Neutrophil (primary cell): ENCODE results near the gene ADSS2.

Source experiments
- H3K27ac ChIP-seq: fragments of 200-600 bp; sonication (generic); 2 replicates; pipeline ENCODE4 v1.5.1; 2016; ENCODE audit warnings: mild to moderate bottlenecking, moderate library complexity
- H3K27me3 ChIP-seq: fragments of 200-600 bp; sonication (generic); 2 replicates; pipeline ENCODE4 v1.6.0; 2016; ENCODE audit warnings: mild to moderate bottlenecking
- H3K36me3 ChIP-seq: fragments of 200-600 bp; sonication (generic); 2 replicates; pipeline ENCODE4 v1.5.1; 2017
- H3K4me1 ChIP-seq, 2 experiments: fragments of 200-600 bp in 1 of 2; sonication (generic) in 1 of 2; 1 replicate in 1 of 2; 2 replicates in 1 of 2; pipeline versions ENCODE4 v1.5.1 to v1.6.1; 2013 to 2016; ENCODE audit warnings: low read depth in 1 of 2, low read length in 1 of 2, mild to moderate bottlenecking in 1 of 2, moderate library complexity in 1 of 2; ENCODE audit not compliant: control insufficient read depth in 1 of 2, insufficient read depth in 1 of 2
- H3K4me3 ChIP-seq, 2 experiments: fragments of 200-600 bp in 1 of 2; sonication (generic) in 1 of 2; 1 replicate in 1 of 2; 2 replicates in 1 of 2; pipeline ENCODE4 v1.5.1; 2013 to 2016; ENCODE audit warnings: low read depth in 1 of 2, low read length in 1 of 2, mild to moderate bottlenecking in 1 of 2, moderate library complexity in 1 of 2
- H3K9me3 ChIP-seq: fragments of 200-600 bp; sonication (generic); 2 replicates; pipeline ENCODE4 v1.5.1; 2016
- CTCF ChIP-seq: fragments of 200-600 bp; sonication (generic); IDR thresholded peaks from 2 replicates; pipeline ENCODE4 v1.5.1; 2016; ENCODE audit warnings: antibody characterized with exemption

ADSS2 gene

GRCh38 chr1:244442850-244443249 is 8.9 kb downstream of the ADSS2 start:
- Histone ChIP-seq H3K27ac (peak overlapping the region; percentile 8), H3K27me3 (no peaks in the 10 kb centered on the region), H3K4me1 (peaks cover 39 to 56% of the 10 kb centered on the region in 2 experiments), H3K9me3 (no peaks in the 10 kb centered on the region), H3K36me3 (no peaks in the 10 kb centered on the region), H3K4me3 (no peak overlapping the region)
- no peak for TF ChIP-seq CTCF

GRCh38 chr1:244439391-244440032 is 12.2 kb downstream of the ADSS2 start:
- H3K27ac ChIP-seq = peak overlapping the region; percentile 65

GRCh38 chr1:244437086-244437468 is 14.6 kb downstream of the ADSS2 start:
- no peak for TF ChIP-seq CTCF
- Histone ChIP-seq H3K9me3 (no peaks in the 10 kb centered on the region), H3K27ac (no peak overlapping the region), H3K27me3 (no peaks in the 10 kb centered on the region), H3K4me3 (no peak overlapping the region), H3K36me3 (peaks cover 28% of the 10 kb centered on the region), H3K4me1 (peaks cover 7 to 19% of the 10 kb centered on the region in 2 experiments)

More at GRCh38 chr1:244439391-244440032, 12.2 kb downstream of the ADSS2 start:
- H3K4me3 ChIP-seq = no peak overlapping the region
- H3K4me1 ChIP-seq = peaks cover 7 to 24% of the 10 kb centered on the region in 2 experiments
- H3K27me3 ChIP-seq = no peaks in the 10 kb centered on the region
- H3K36me3 ChIP-seq = peaks cover 18% of the 10 kb centered on the region
- no peaks in the 10 kb centered on the region for H3K9me3 ChIP-seq
- no peak for TF ChIP-seq CTCF

GRCh38 chr1:244436336-244437085 is 15.2 kb downstream of the ADSS2 start:
- H3K27me3 ChIP-seq = no peaks in the 10 kb centered on the region
- no peaks in the 10 kb centered on the region for H3K9me3 ChIP-seq
- peaks cover 7 to 18% of the 10 kb centered on the region in 2 experiments for H3K4me1 ChIP-seq
- H3K4me3 ChIP-seq = no peak overlapping the region
- peaks cover 33% of the 10 kb centered on the region for H3K36me3 ChIP-seq
- TF ChIP-seq CTCF = no peak
- H3K27ac ChIP-seq = peak overlapping the region; percentile 58

GRCh38 chr1:244435562-244436205 is 16.0 kb downstream of the ADSS2 start:
- Histone ChIP-seq H3K9me3 (no peaks in the 10 kb centered on the region), H3K27ac (peak overlapping the region; percentile 58), H3K36me3 (peaks cover 37% of the 10 kb centered on the region), H3K27me3 (no peaks in the 10 kb centered on the region), H3K4me3 (no peak overlapping the region), H3K4me1 (peaks cover 7 to 18% of the 10 kb centered on the region in 2 experiments)
- no peak for TF ChIP-seq CTCF
